Epidermal melanocyte (primary cell): ENCODE data around the gene TNFSF12.
A peak's percentile ranks its signal among the peaks of the same experiment; 100 is the strongest.
"Not testable (repeated sequence)": the region's sequence is repeated elsewhere in the genome, so short reads cannot be mapped to it uniquely, and the experiment has no call there.

Source experiments
- DNase-seq: peaks from one replicate; pipeline ENCODE4 v3.0.0; 2011; ENCODE audit warnings: low spot score; ENCODE audit not compliant: insufficient read length

The TNFSF12 gene

GRCh38 chr17:7586673-7587419, 38.0 kb downstream of the TNFSF12 start:
- DNase-seq, result no peak

- peak; percentile 71 for DNase-seq
Measured at GRCh38 chr17:7587420-7588151, 38.7 kb downstream of the TNFSF12 start.

GRCh38 chr17:7588553-7589203, 39.8 kb downstream of the TNFSF12 start:
- DNase-seq, result no peak

GRCh38 chr17:7589204-7589868, 40.5 kb downstream of the TNFSF12 start:
- peak; percentile 96 for DNase-seq

GRCh38 chr17:7589891-7590691, 41.2 kb downstream of the TNFSF12 start, which contains the start of gene SOX15:
Gene SOX15, minus strand, starts transcription at chr17:7590094. Its CDS starts 418 bp downstream, at chr17:7589676.
- DNase-seq, result no peak

- DNase-seq, result no peak
Measured at GRCh38 chr17:7590743-7591142, 41.9 kb downstream of the TNFSF12 start.

GRCh38 chr17:7591596-7591995, 42.7 kb downstream of the TNFSF12 start:
- DNase-seq, result no peak

GRCh38 chr17:7592422-7593021, 43.7 kb downstream of the TNFSF12 start:
- no peak for DNase-seq

- no peak for DNase-seq
Measured at GRCh38 chr17:7593296-7593695, 44.4 kb downstream of the TNFSF12 start.

GRCh38 chr17:7597561-7597960, 48.7 kb downstream of the TNFSF12 start:
- DNase-seq, result not testable (repeated sequence)

- no peak for DNase-seq
Measured at GRCh38 chr17:7606280-7606679, 57.4 kb downstream of the TNFSF12 start.
